ENCODE data around the gene ARL13B.

DNA sequence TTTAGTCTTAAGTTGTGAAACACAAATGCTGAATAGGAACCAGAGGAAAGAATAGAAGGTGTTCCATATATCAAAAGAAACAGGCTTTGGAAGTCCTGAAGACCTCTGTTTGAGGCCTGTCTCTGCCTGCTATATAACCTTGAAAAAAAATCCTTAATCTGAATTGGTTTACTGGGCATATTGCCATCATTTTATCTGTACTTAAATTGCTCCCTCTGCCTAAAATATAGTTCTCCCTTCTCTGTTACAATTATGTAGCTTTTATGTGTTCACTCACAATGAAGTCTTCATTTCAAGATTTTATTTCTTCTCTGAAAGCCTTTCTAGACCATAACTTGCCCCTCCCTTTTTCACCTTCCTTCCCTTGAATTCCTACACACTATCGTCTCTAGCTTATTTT, 21.2 kb downstream of the ARL13B start:
- no peak for TF ChIP-seq TAF1 (CRISPR knock-in tag; IDR thresholded peaks at IDR 0.05)
- no peak for TF ChIP-seq GTF2F1 (IDR thresholded peaks at IDR 0.05; ENCODE audit: low read length)
- TF ChIP-seq, protein P1, sequence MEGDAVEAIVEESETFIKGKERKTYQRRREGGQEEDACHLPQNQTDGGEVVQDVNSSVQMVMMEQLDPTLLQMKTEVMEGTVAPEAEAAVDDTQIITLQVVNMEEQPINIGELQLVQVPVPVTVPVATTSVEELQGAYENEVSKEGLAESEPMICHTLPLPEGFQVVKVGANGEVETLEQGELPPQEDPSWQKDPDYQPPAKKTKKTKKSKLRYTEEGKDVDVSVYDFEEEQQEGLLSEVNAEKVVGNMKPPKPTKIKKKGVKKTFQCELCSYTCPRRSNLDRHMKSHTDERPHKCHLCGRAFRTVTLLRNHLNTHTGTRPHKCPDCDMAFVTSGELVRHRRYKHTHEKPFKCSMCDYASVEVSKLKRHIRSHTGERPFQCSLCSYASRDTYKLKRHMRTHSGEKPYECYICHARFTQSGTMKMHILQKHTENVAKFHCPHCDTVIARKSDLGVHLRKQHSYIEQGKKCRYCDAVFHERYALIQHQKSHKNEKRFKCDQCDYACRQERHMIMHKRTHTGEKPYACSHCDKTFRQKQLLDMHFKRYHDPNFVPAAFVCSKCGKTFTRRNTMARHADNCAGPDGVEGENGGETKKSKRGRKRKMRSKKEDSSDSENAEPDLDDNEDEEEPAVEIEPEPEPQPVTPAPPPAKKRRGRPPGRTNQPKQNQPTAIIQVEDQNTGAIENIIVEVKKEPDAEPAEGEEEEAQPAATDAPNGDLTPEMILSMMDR (CRISPR knock-in tag; IDR thresholded peaks at IDR 0.05) = no peak
- TF ChIP-seq POLR2AphosphoS5 (IDR thresholded peaks at IDR 0.05; ENCODE audit: low read depth, low read length) = no peak
- TF ChIP-seq BRD4 (CRISPR knock-in tag; IDR thresholded peaks at IDR 0.05) = no peak
- no peak for TF ChIP-seq HOXA7 (CRISPR knock-in tag; IDR thresholded peaks at IDR 0.05)
- TF ChIP-seq, protein P2, sequence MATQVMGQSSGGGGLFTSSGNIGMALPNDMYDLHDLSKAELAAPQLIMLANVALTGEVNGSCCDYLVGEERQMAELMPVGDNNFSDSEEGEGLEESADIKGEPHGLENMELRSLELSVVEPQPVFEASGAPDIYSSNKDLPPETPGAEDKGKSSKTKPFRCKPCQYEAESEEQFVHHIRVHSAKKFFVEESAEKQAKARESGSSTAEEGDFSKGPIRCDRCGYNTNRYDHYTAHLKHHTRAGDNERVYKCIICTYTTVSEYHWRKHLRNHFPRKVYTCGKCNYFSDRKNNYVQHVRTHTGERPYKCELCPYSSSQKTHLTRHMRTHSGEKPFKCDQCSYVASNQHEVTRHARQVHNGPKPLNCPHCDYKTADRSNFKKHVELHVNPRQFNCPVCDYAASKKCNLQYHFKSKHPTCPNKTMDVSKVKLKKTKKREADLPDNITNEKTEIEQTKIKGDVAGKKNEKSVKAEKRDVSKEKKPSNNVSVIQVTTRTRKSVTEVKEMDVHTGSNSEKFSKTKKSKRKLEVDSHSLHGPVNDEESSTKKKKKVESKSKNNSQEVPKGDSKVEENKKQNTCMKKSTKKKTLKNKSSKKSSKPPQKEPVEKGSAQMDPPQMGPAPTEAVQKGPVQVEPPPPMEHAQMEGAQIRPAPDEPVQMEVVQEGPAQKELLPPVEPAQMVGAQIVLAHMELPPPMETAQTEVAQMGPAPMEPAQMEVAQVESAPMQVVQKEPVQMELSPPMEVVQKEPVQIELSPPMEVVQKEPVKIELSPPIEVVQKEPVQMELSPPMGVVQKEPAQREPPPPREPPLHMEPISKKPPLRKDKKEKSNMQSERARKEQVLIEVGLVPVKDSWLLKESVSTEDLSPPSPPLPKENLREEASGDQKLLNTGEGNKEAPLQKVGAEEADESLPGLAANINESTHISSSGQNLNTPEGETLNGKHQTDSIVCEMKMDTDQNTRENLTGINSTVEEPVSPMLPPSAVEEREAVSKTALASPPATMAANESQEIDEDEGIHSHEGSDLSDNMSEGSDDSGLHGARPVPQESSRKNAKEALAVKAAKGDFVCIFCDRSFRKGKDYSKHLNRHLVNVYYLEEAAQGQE (IDR thresholded peaks at IDR 0.05; ENCODE audit: borderline replicate concordance in 1 of 2, low read depth in 1 of 2, low read length in 2 of 2) = no peak
